ENCODE results near the gene GRIPAP1. TPM values are rescaled to one million over a fixed set of nuclear protein-coding genes. Genes with fewer than 3 reads are reported as not detected.

Gene GRIPAP1
- total RNA-seq, 1 donor from 2014 or later: 52.8 TPM

GRCh38 chrX:49041744-49042580 lies 39.9 kb upstream of the GRIPAP1 start:
- H3K4me1 ChIP-seq: peaks cover 20% of the 10 kb centered on the region
- peaks cover 24% of the 10 kb centered on the region for H3K36me3 ChIP-seq
- H3K9me3 ChIP-seq: no peaks in the 10 kb centered on the region
- no peak for TF ChIP-seq CTCF (IDR thresholded peaks at IDR 0.05)
- DNase-seq: no peak
- H3K4me3 ChIP-seq: peak overlapping the region; percentile 75
- no peaks in the 10 kb centered on the region for H3K27me3 ChIP-seq
- peak overlapping the region; percentile 96 for H3K27ac ChIP-seq
- intact Hi-C loops (cut with DNase I): no loop called here
- no peak for ATAC-seq

- Histone ChIP-seq H3K27ac (peak overlapping the region; percentile 60), H3K4me3 (peak overlapping the region; percentile 75), H3K27me3 (no peaks in the 10 kb centered on the region), H3K4me1 (peaks cover 20% of the 10 kb centered on the region), H3K36me3 (peaks cover 29% of the 10 kb centered on the region), H3K9me3 (no peaks in the 10 kb centered on the region)
- intact Hi-C loops (cut with DNase I): no loop called here
- no peak for ATAC-seq
- no peak for TF ChIP-seq CTCF (IDR thresholded peaks at IDR 0.05)
- no peak for DNase-seq
These were observed 38.4 kb upstream of the GRIPAP1 start for GRCh38 chrX:49040376-49040955.

- peak overlapping the region; percentile 65 for H3K27ac ChIP-seq
- intact Hi-C loops (cut with DNase I): no loop called here
- peak overlapping the region; percentile 75 for H3K4me3 ChIP-seq
- H3K9me3 ChIP-seq: no peaks in the 10 kb centered on the region
- H3K4me1 ChIP-seq: peaks cover 20% of the 10 kb centered on the region
- no peaks in the 10 kb centered on the region for H3K27me3 ChIP-seq
- peaks cover 32% of the 10 kb centered on the region for H3K36me3 ChIP-seq
- peak; percentile 44 for ATAC-seq
- DNase-seq: peak; percentile 81
- TF ChIP-seq CTCF (IDR thresholded peaks at IDR 0.05): no peak
These were observed 37.7 kb upstream of the GRIPAP1 start for GRCh38 chrX:49039598-49040375.

- Histone ChIP-seq H3K9me3 (no peaks in the 10 kb centered on the region), H3K36me3 (peaks cover 50% of the 10 kb centered on the region), H3K27ac (no peak overlapping the region), H3K27me3 (no peaks in the 10 kb centered on the region), H3K4me3 (no peak overlapping the region), H3K4me1 (peaks cover 20% of the 10 kb centered on the region)
- no peak for DNase-seq
- no peak for TF ChIP-seq CTCF (IDR thresholded peaks at IDR 0.05)
- no peak for ATAC-seq
- intact Hi-C loops (cut with DNase I): no loop called here
These were observed 35.9 kb upstream of the GRIPAP1 start for GRCh38 chrX:49037883-49038475.

GRCh38 chrX:49030283-49030682 lies 28.2 kb upstream of the GRIPAP1 start:
- DNase-seq (no peak), ATAC-seq (no peak)
- Histone ChIP-seq H3K4me1 (no peaks in the 10 kb centered on the region), H3K4me3 (no peak overlapping the region), H3K27me3 (no peaks in the 10 kb centered on the region), H3K27ac (no peak overlapping the region), H3K9me3 (no peaks in the 10 kb centered on the region), H3K36me3 (peaks cover 29% of the 10 kb centered on the region)
- no peak for TF ChIP-seq CTCF (IDR thresholded peaks at IDR 0.05)
- intact Hi-C loops (cut with DNase I): no loop called here

Data from upper lobe of right lung (tissue), 1 donor.